COLO668 (cell line): ENCODE measurements around the gene FBXO31.
"Not testable (repeated sequence)": the region's sequence is repeated elsewhere in the genome, so short reads cannot be mapped to it uniquely, and the experiment has no call there.

Source experiments
- DNase-seq: peaks from one replicate; lab custom pipeline; 2025; ENCODE audit not compliant: unreplicated experiment; lab: John Stamatoyannopoulos, UW

The FBXO31 gene

GRCh38 chr16:87411375-87412271 is 28.0 kb upstream of the FBXO31 start:
- no peak for DNase-seq

DNA sequence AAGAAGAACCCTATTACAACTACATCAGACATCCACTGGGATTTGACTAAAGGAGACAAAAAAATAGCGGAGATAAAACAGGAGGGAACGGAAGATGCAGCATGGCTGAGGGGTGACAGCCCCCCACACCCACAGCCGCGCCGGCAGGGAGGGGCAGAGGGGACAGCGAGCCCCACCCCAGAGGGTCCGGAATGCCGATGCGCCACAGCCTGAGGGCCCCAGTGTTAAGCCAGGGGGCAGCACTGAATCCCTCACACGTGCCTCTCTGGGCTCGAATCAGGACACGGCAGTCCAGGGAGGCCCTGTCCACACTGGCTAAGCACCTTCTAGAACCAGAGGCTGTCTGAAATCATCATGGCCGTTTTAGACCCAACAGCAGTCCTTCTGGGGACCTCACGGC is 27.4 kb upstream of the FBXO31 start:
- DNase-seq: no peak

DNA sequence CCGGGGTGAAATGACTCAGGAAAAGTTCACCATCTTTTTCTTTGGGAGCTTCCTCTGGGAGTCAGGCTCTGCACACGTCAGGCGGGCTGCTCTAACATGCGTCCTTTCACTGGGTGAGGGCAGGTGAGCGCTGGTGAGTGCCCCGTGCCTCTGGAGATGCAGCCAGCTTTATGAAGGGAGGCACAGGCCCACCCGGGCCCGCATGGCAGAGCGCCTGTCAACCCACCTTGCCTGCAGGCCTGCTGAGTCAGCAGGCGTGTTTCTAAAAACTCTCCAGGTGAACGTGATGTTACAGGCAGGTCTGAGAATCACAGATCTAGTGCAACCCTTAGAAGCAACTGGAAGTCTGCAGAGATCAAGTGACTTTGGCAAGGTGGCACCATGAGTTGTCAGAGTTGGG is 27.0 kb upstream of the FBXO31 start:
- DNase-seq: no peak

- no peak for DNase-seq
Observed at GRCh38 chr16:87409781-87410180, 26.2 kb upstream of the FBXO31 start.

DNA sequence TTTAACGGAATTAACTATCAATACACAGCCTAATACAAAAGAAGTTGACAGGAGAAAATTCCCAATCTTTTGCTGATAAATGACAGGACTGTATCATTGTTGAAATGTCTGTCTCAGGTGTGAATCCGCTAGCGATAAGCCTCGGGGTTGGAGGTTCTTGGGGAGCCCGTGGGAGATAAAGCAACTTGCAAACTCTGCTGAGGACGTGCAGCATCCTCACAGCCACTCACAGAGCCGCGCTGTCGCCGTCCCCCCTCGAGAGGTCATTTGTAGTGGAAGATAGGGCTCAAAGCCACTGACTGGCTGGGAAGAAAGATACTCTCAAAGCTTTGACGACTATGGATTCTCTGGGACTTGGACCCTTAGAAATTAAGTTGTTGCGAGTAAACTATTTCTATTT is 25.6 kb upstream of the FBXO31 start:
- no peak for DNase-seq

- DNase-seq: no peak
Observed at GRCh38 chr16:87407511-87408112, 24.0 kb upstream of the FBXO31 start.

DNA sequence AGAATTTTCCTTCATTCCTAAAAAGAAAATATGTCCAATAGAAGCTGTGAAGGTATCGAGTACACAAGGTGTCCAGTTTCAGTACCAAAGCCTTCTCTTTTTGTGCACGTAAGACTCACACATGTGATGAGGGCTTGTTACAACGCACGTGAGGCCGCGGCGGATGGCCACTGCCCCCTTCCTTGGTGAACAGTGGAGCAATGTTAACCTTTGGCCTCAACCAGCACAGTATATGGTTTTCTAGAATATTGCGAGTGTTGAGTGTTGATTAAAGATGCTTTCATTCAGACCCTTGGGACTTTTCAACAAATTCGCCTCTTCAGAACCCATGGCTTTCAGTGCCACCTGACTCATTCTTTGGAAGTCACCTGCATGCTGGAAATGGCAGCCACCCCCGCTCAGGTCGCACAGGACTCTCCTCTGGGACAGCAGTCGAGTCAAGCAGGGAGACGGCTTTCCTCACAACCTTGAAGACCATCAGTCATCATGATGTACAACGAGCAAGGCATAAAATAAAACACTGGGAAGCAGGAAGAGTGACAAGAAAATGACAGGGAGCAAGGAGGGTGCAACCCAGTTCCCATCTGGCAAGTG is 23.0 kb upstream of the FBXO31 start:
- DNase-seq: no peak

GRCh38 chr16:87404764-87405625 is 21.4 kb upstream of the FBXO31 start:
- DNase-seq: no peak

DNA sequence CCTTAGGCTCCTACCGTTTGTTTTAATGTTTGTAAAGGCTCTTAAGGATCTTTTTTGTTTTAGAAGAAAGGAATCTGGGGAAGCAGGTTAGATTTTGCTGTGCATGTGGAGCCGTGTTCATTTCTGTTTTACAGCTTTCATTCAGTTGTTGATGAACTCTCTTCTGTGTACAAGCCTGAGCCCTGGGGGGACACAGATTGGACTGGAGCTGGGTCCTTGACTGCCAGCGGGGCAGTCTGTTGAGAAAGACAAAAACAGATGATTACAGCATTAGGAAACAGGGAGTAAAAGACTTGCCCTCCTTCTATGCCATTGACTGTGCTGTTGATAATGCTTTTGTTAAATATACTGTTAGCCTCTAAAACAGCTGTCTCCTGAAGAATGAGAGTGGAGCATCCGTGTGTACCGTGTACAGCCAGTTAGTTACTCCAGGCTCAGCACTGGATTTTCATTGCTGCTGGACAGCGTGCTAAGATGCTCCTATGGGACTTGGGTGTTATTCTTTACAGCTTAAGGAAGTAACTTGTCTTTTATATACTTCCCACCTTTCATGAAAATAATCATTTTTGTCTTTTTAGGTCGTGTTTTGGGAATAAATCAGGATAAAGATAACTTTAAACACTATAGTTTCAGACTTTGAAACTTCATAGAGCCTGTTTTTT is 11.7 kb upstream of the FBXO31 start:
- DNase-seq: no peak

DNA sequence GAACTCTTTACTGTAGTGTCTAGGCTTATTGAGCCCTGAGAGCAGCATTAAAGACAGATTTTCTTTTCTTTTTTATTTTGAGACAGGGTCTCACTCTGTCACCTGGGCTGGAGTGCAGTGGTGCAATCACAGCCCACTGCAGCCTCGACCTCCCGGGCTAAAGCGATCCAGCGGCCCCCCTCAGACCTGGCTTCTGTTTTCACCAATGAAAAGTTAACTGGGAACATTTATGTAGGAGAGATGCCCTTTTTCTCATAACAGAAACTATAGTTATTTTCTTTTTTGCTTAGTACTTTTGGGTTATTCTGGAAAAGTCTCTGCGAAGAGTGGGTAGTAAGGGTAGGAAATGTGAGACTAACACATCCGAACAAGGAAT is 10.1 kb upstream of the FBXO31 start:
- no peak for DNase-seq

- DNase-seq: peak; percentile 42
Observed at GRCh38 chr16:87392821-87393679, 9.5 kb upstream of the FBXO31 start.

DNA sequence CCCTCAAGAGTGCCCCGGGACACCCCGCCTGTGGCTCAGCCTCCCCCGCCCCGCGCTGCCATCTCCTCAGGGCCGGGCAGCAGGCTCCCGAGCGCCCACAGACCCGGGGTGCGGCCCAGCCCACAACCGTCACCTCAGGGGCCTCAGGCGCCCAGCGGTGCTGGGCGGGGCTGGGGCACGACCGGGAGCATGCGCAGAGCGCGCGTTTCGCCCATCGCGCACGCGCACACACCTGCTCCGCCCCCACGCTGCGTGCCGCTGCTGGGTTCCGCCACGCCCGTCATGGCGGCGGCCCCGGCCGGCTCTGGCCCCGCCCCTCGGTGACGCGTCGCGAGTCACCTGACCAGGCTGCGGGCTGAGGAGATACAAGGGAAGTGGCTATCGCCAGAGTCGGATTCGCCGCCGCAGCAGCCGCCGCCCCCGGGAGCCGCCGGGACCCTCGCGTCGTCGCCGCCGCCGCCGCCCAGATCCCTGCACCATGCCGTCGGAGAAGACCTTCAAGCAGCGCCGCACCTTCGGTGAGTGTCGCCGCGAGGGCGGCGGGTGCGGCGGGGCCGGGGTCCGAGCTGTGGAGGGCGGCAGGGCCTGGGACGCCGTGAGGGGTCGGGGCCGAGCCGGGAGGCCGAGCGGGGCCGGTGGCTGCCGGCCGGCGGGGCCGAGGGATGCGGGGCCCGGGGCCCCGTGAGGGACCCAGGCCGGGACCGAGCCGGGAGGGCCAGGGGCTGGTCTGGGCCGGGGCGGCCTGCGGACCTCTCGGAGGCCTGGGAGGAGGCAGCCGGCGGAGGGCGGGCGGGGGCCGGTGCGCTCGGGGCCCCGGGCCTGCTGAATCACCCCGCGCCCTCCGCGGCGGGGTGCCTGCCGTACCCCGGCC is 8.6 kb upstream of the FBXO31 start, which contains the start of gene MAP1LC3B:
Gene MAP1LC3B (plus strand): TSS at position 387 of the 871 bp plus-strand sequence. CDS start 92 bp downstream, at position 479.
- peak; percentile 97 for DNase-seq

GRCh38 chr16:87391324-87391949 is 7.9 kb upstream of the FBXO31 start:
- peak; percentile 56 for DNase-seq

DNA sequence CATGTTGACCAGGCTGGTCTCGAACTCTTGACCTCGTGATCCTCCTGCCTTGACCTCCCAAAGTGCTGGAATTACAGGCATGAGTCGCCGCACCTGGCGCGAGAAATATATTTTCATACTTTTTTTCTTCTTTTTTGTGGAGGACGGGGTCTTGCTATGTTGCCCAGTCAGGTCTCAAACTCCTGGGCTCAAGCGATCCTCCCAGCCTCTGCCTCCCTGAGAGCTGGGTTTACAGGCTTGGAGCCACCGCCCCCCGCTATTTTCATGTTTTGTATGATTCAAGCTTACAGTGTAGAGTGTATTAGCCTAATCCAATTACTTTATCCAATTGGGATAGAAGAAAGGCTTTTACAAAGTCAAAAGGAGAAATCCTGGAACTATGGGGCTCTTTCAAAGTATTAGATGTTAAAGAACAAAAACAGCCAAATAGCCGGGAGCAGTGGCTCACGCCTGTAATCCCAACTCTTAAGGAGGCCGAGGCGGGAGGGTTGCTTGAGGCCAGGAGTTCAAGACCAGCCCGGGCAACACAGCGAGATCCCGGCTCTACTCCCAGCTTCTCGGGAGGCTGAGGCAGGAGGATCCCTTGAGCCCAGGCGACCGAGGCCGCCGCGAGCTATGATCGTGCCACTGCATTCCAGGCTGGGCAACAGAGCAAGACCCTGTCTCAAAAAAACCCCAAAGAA is 7.2 kb upstream of the FBXO31 start:
- no peak for DNase-seq

DNA sequence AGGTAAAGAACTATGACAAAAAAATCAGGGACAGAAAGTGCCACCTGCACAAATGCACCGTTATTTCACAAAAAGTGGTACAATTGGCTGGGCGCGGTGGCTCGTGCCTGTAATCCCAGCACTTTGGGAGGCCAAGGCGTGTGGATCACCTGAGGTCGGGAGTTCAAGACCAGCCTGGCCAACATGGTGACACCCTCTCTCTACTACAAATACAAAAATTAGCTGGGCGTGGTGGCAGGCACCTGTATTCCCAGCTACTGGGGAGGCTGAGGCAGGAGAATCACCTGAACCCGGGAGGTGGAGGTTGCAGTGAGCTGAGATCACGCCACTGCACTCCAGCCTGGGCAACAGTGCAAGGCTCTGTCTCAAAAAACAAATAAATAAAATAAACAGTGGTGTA is 6.3 kb upstream of the FBXO31 start:
- DNase-seq: not testable (repeated sequence)

- no peak for DNase-seq
Observed at GRCh38 chr16:87389245-87389644, 5.7 kb upstream of the FBXO31 start.

GRCh38 chr16:87388818-87389134 is 5.2 kb upstream of the FBXO31 start:
- no peak for DNase-seq
